A549 (cell line): ENCODE data around the gene SLC35A2. TPM values are rescaled to one million over a fixed set of nuclear protein-coding genes. Genes with fewer than 3 reads are reported as not detected.

Experiments
- ATAC-seq, 2 experiments: fragments of 200-7000 bp in 1 of 2; fragments of >200 bp in 1 of 2; cut with Nextera tagmentation in 1 of 2; cut with Tn5 transposase in 1 of 2; 3 replicates each; pipeline versions ENCODE4 v1.8.0 to v1.9.1; 2018 to 2020; ENCODE audit warnings: mild to moderate bottlenecking in 1 of 2, moderate library complexity in 1 of 2
- CTCF ChIA-PET: fragments of 300-600 bp; sonication (Branson Sonifier 250); formaldehyde crosslinking; extraction: SDS; loops from one replicate; lab custom pipeline; 2021; ENCODE audit warnings: antibody characterized with exemption, inconsistent platforms; lab: Yijun Ruan, JAX
- POLR2A ChIA-PET: fragments of 350-600 bp; formaldehyde crosslinking; extraction: SDS; loops from one replicate; lab custom pipeline; 2021; ENCODE audit warnings: antibody characterized with exemption, inconsistent platforms; lab: Yijun Ruan, JAX
- DNase-seq, 2 experiments: peaks; one replicate each; pipeline versions ENCODE4 v3.0.0 to v3.0.0-alpha.2; 2011 to 2016; ENCODE audit warnings: low read depth in 1 of 2, low spot score in 1 of 2
- FAIRE-seq: peaks from 2 replicates; lab custom pipeline; 2011; peaks lifted over from hg19 to GRCh38; lab: Jason Lieb, UNC
- H3K27ac ChIP-seq, 2 experiments: fragments of >200 bp; sonication (Bioruptor Twin); formaldehyde crosslinking; 3 replicates each; pipeline ENCODE4 v1.5.1; 2016 to 2017
- H3K4me1 ChIP-seq: fragments of >200 bp; sonication (Bioruptor Twin); formaldehyde crosslinking; 3 replicates; pipeline ENCODE4 v1.6.1; 2016
- H3K4me2 ChIP-seq: fragments of >200 bp; sonication (Bioruptor Twin); formaldehyde crosslinking; 3 replicates; pipeline ENCODE4 v1.6.1; 2016
- H3K4me3 ChIP-seq: fragments of >200 bp; sonication (Bioruptor Twin); formaldehyde crosslinking; 3 replicates; pipeline ENCODE4 v1.5.1; 2016
- H3K9me3 ChIP-seq: fragments of >200 bp; sonication (Bioruptor Twin); formaldehyde crosslinking; 3 replicates; pipeline ENCODE4 v1.6.1; 2016
- ATOH8 ChIP-seq: fragments of 250-450 bp; sonication (Bioruptor Pico); IDR thresholded peaks from 2 replicates; pipeline ENCODE4 v1.5.0; 2020; ENCODE audit warnings: low read depth, mild to moderate bottlenecking, moderate library complexity
- BHLHE40 ChIP-seq: IDR thresholded peaks from 2 replicates; pipeline ENCODE4 v1.6.1; 2012; ENCODE audit warnings: low read depth, low read length, inconsistent platforms
- CBX8 ChIP-seq: fragments of 200-600 bp; sonication (generic); IDR thresholded peaks from 2 replicates; pipeline ENCODE4 v1.6.1; 2016
- CHD2 ChIP-seq: fragments of 150-350 bp; IDR thresholded peaks from 2 replicates; pipeline ENCODE4 v1.6.1; 2014; ENCODE audit warnings: low read length; ENCODE audit not compliant: partially characterized antibody
- EHMT2 ChIP-seq: fragments of 200-600 bp; sonication (generic); IDR thresholded peaks from 2 replicates; pipeline ENCODE4 v1.6.1; 2016; ENCODE audit warnings: antibody characterized with exemption, low read depth, mild to moderate bottlenecking, moderate library complexity
- ELK1 ChIP-seq: fragments of 150-350 bp; IDR thresholded peaks from 2 replicates; pipeline ENCODE4 v1.6.1; 2014; ENCODE audit warnings: low read depth, mild to moderate bottlenecking, low read length
- EP300 ChIP-seq, 2 experiments: fragments of >200 bp; sonication (Bioruptor Twin); formaldehyde crosslinking; IDR thresholded peaks; 2 replicates in 1 of 2; 3 replicates in 1 of 2; pipeline ENCODE4 v1.6.1; 2016 to 2017
- GATA3 ChIP-seq: IDR thresholded peaks from 2 replicates; pipeline ENCODE4 v1.6.1; 2012; ENCODE audit warnings: borderline replicate concordance
- HOXB13 ChIP-seq: fragments of 250-450 bp; sonication (Bioruptor Pico); IDR thresholded peaks from 2 replicates; pipeline ENCODE4 v1.5.0; 2020; ENCODE audit warnings: low read depth, mild to moderate bottlenecking, moderate library complexity
- HOXB5 ChIP-seq: fragments of 250-450 bp; sonication (Bioruptor Pico); IDR thresholded peaks from 2 replicates; pipeline ENCODE4 v1.5.0; 2020; ENCODE audit warnings: mild to moderate bottlenecking, moderate library complexity
- MAFK ChIP-seq: fragments of 450-650 bp; IDR thresholded peaks from 2 replicates; pipeline ENCODE4 v1.6.1; 2014; ENCODE audit not compliant: partially characterized antibody
- MAX ChIP-seq: IDR thresholded peaks from 2 replicates; pipeline ENCODE4 v1.6.1; 2012
- NFE2L2 ChIP-seq: fragments of 150-350 bp; conservative IDR thresholded peaks from 2 replicates; pipeline ENCODE4 v1.6.1; 2014; ENCODE audit warnings: low read length
- NR3C1 ChIP-seq: fragments of >200 bp; sonication (Bioruptor Twin); formaldehyde crosslinking; IDR thresholded peaks from 3 replicates; pipeline ENCODE4 v1.6.1; 2017
- PHF8 ChIP-seq: fragments of 200-600 bp; sonication (generic); IDR thresholded peaks from 2 replicates; pipeline ENCODE4 v1.6.1; 2016; ENCODE audit warnings: low read depth, mild to moderate bottlenecking, antibody characterized with exemption, moderate library complexity, borderline replicate concordance
- RAD21 ChIP-seq, 2 experiments: fragments of >200 bp in 1 of 2; sonication (Bioruptor Twin) in 1 of 2; formaldehyde crosslinking in 1 of 2; IDR thresholded peaks in 1 of 2; conservative IDR thresholded peaks in 1 of 2; 2 replicates in 1 of 2; 3 replicates in 1 of 2; pipeline ENCODE4 v1.6.1; 2012 to 2018; ENCODE audit warnings: inconsistent platforms in 1 of 2
- RCOR1 ChIP-seq: fragments of 150-350 bp; IDR thresholded peaks from 2 replicates; pipeline ENCODE4 v1.6.1; 2014; ENCODE audit warnings: antibody characterized with exemption, low read length, low read depth
- SREBF2 ChIP-seq: fragments of 450-650 bp; IDR thresholded peaks from 2 replicates; pipeline ENCODE4 v1.6.1; 2014; ENCODE audit warnings: mild to moderate bottlenecking, moderate library complexity
- TP53 ChIP-seq: fragments of 250-450 bp; sonication (Bioruptor Pico); IDR thresholded peaks from 2 replicates; pipeline ENCODE4 v1.5.0; 2021; ENCODE audit warnings: mild to moderate bottlenecking, moderate library complexity
- WGBS: methylation state at CpG from one replicate; pipeline ENCODE4 v1.1.6; 2017; ENCODE audit errors: missing lambda C conversion rate; 5-methylcytosine and 5-hydroxymethylcytosine counted together
- polyA plus RNA-seq, 4 experiments: library from polyadenylated mRNA; depleted of rRNA in 3 of 4; stranded (reverse); fragments of >200 nt; fragmentation: RNase III in 1 of 4; extraction: RNeasy Plus Mini Kit Qiagen cat#74134 plus additional on column Dnase treatment in 1 of 4; gene quantifications; 2 replicates in 3 of 4; 3 replicates in 1 of 4; pipeline ENCODE4 v1.2.3, GENCODE V29; 2011 to 2017

SLC35A2 gene
- polyA plus RNA-seq, 2 of the 4 experiments (the other 2 are of a cell fraction) = 39.4 to 50.2 TPM

GRCh38 chrX:48924270-48924669 lies 12.8 kb upstream of the SLC35A2 start:
- no peak for FAIRE-seq
- no peak for DNase-seq
- no peak overlapping the region for H3K4me2 ChIP-seq
- no peak for TF ChIP-seq TP53 (CRISPR knock-in tag)
- no peak for TF ChIP-seq HOXB5 (CRISPR knock-in tag)
- no peak for TF ChIP-seq EHMT2
- no peak for TF ChIP-seq NFE2L2
- TF ChIP-seq CBX8 = no peak
- ChIA-PET POLR2A (no interaction called here), CTCF (no interaction called here)
- no peak overlapping the region for H3K27ac ChIP-seq
- ATAC-seq = no peak
- no peak overlapping the region for H3K4me3 ChIP-seq
- whole genome bisulfite sequencing = 99% methylated on average over 5 of the region's 5 CpGs
- 0 out of 3 replicates have a peak, but pooled peaks cover 2% of the 10 kb centered on the region for H3K4me1 ChIP-seq
- no peaks in the 10 kb centered on the region for H3K9me3 ChIP-seq

GRCh38 chrX:48923771-48924170 lies 12.3 kb upstream of the SLC35A2 start:
- POLR2A ChIA-PET = no interaction called here
- Histone ChIP-seq H3K4me3 (no peak overlapping the region), H3K4me1 (0 out of 3 replicates have a peak, but pooled peaks cover 4% of the 10 kb centered on the region), H3K4me2 (no peak overlapping the region)
- no peak for TF ChIP-seq MAFK
- TF ChIP-seq, all 56 proteins: peak for 0
- Histone ChIP-seq H3K9me3 (no peaks in the 10 kb centered on the region), H3K27ac (no peak overlapping the region)
- no peak for DNase-seq
- CTCF ChIA-PET = no interaction called here
- WGBS = 90% methylated on average over 6 of the region's 13 CpGs
- no peak for ATAC-seq
- no peak for FAIRE-seq

- H3K4me1 ChIP-seq = peaks cover 13% of the 10 kb centered on the region
- 89% methylated on average over 4 of the region's 4 CpGs for WGBS
- FAIRE-seq = no peak
- TF ChIP-seq EP300 (IDR thresholded peaks at IDR 0.05) (no peak), RCOR1 (no peak), NR3C1 (no peak), ELK1 (no peak), EHMT2 (no peak), GATA3 (no peak), BHLHE40 (no peak), HOXB13 (no peak), CHD2 (no peak), ATOH8 (no peak), RAD21 (conservative IDR thresholded peaks at IDR 0.05 in 1 of 2, IDR thresholded peaks at IDR 0.05 in 1 of 2) (no peak), SREBF2 (no peak), PHF8 (no peak), MAX (no peak)
- TF ChIP-seq, all 56 proteins: peak for 0
- ATAC-seq = no peak
- DNase-seq = no peak
- ChIA-PET CTCF (no interaction called here), POLR2A (interaction anchor here (1.3 kb wide), 1 partner anchor 23 kb away, joined by 3 read pairs; the partner anchor contains the start of genes PQBP1 and TIMM17B)
- Histone ChIP-seq H3K9me3 (no peaks in the 10 kb centered on the region), H3K4me3 (no peak overlapping the region), H3K4me2 (no peak overlapping the region), H3K27ac (no peak overlapping the region)
Observed at GRCh38 chrX:48920718-48921104, 9.3 kb upstream of the SLC35A2 start.
